HEK293T (cell line): ENCODE results near the gene ATG7.

Source experiments
- CTCF ChIA-PET: fragments of 350-600 bp; formaldehyde crosslinking; extraction: SDS; loops from one replicate; lab custom pipeline; 2021; ENCODE audit warnings: antibody characterized with exemption, inconsistent platforms; lab: Yijun Ruan, JAX
- POLR2A ChIA-PET: fragments of 350-600 bp; formaldehyde crosslinking; extraction: SDS; loops from one replicate; lab custom pipeline; 2020; ENCODE audit warnings: antibody characterized with exemption, inconsistent platforms; lab: Yijun Ruan, JAX
- DNase-seq: peaks from one replicate; pipeline ENCODE4 v3.0.0; 2012; ENCODE audit warnings: mixed read lengths; ENCODE audit errors: extremely low spot score
- ARNT ChIP-seq: fragments of 450-650 bp; IDR thresholded peaks from 2 replicates; pipeline ENCODE4 v1.6.1; 2017; ENCODE audit warnings: mild to moderate bottlenecking
- BHLHE40 ChIP-seq: fragments of 450-650 bp; IDR thresholded peaks from 2 replicates; pipeline ENCODE4 v1.6.1; 2016; ENCODE audit warnings: mild to moderate bottlenecking, moderate library complexity, borderline replicate concordance
- CTBP1 ChIP-seq: fragments of 450-650 bp; IDR thresholded peaks from 2 replicates; pipeline ENCODE4 v1.6.1; 2016; ENCODE audit warnings: borderline replicate concordance
- ELF4 ChIP-seq: fragments of 450-650 bp; IDR thresholded peaks from 2 replicates; pipeline ENCODE4 v1.6.1; 2017; ENCODE audit warnings: antibody characterized with exemption
- FOXA1 ChIP-seq: fragments of 450-650 bp; IDR thresholded peaks from 2 replicates; pipeline ENCODE4 v1.6.1; 2016; ENCODE audit warnings: mild to moderate bottlenecking
- FOXK2 ChIP-seq: fragments of 450-650 bp; IDR thresholded peaks from 2 replicates; pipeline ENCODE4 v1.6.1; 2016; ENCODE audit warnings: mild to moderate bottlenecking
- FOXM1 ChIP-seq: fragments of 450-650 bp; IDR thresholded peaks from 2 replicates; pipeline ENCODE4 v1.6.1; 2017; ENCODE audit warnings: mild to moderate bottlenecking, borderline replicate concordance
- HDGF ChIP-seq: fragments of 450-650 bp; IDR thresholded peaks from 2 replicates; pipeline ENCODE4 v1.6.1; 2017; ENCODE audit warnings: antibody characterized with exemption, borderline replicate concordance
- L3MBTL2 ChIP-seq: fragments of 450-650 bp; conservative IDR thresholded peaks from 2 replicates; pipeline ENCODE4 v1.6.1; 2016; ENCODE audit warnings: mild to moderate bottlenecking
- LEF1 ChIP-seq: fragments of 450-650 bp; IDR thresholded peaks from 2 replicates; pipeline ENCODE4 v1.6.1; 2017; ENCODE audit warnings: mild to moderate bottlenecking, borderline replicate concordance
- NFRKB ChIP-seq: fragments of 450-650 bp; IDR thresholded peaks from 2 replicates; pipeline ENCODE4 v1.6.1; 2016; ENCODE audit warnings: mild to moderate bottlenecking, moderate library complexity
- PKNOX1 ChIP-seq: fragments of 450-650 bp; IDR thresholded peaks from 2 replicates; pipeline ENCODE4 v1.6.1; 2016
- SP1 ChIP-seq: fragments of 450-650 bp; IDR thresholded peaks from 2 replicates; pipeline ENCODE4 v1.6.1; 2017
- SUZ12 ChIP-seq: fragments of 450-650 bp; IDR thresholded peaks from 2 replicates; pipeline ENCODE4 v1.6.1; 2016; ENCODE audit warnings: mild to moderate bottlenecking
- TARDBP ChIP-seq: fragments of 450-650 bp; IDR thresholded peaks from 2 replicates; pipeline ENCODE4 v1.6.1; 2016
- ZNF384 ChIP-seq: fragments of 450-650 bp; IDR thresholded peaks from 2 replicates; pipeline ENCODE4 v1.6.1; 2016

Gene ATG7

GRCh38 chr3:11297126-11297525, 24.9 kb downstream of the ATG7 start:
- POLR2A ChIA-PET, result interaction anchor here (1.8 kb wide), 1 partner anchor 25 kb away, joined by 5 read pairs; the partner anchor contains the start of gene ATG7
- DNase-seq, result no peak
- CTCF ChIA-PET, result no interaction called here
- TF ChIP-seq ARNT (no peak), TARDBP (no peak), ELF4 (no peak), L3MBTL2 (no peak)

GRCh38 chr3:11300970-11301369, 28.8 kb downstream of the ATG7 start:
- TF ChIP-seq L3MBTL2, result no peak
- DNase-seq, result no peak
- ChIA-PET POLR2A (no interaction called here), CTCF (no interaction called here)

- CTCF ChIA-PET, result no interaction called here
- POLR2A ChIA-PET, result no interaction called here
- DNase-seq, result no peak
- TF ChIP-seq CTBP1, result no peak
- TF ChIP-seq SUZ12, result no peak
- TF ChIP-seq LEF1, result no peak
- no peak for TF ChIP-seq NFRKB
- TF ChIP-seq L3MBTL2, result no peak
- TF ChIP-seq HDGF, result no peak
- no peak for TF ChIP-seq ARNT
- TF ChIP-seq ZNF384, result no peak
- TF ChIP-seq BHLHE40, result no peak
- no peak for TF ChIP-seq FOXM1
- no peak for TF ChIP-seq PKNOX1
- no peak for TF ChIP-seq ELF4
These were observed 30.2 kb downstream of the ATG7 start for GRCh38 chr3:11302444-11302843.

GRCh38 chr3:11304175-11304574, 32.0 kb downstream of the ATG7 start:
- TF ChIP-seq L3MBTL2, result no peak
- no peak for TF ChIP-seq BHLHE40
- no peak for TF ChIP-seq SP1
- TF ChIP-seq FOXA1, result no peak
- no peak for TF ChIP-seq TARDBP
- no peak for TF ChIP-seq ZNF384
- no peak for TF ChIP-seq ARNT
- TF ChIP-seq SUZ12, result no peak
- TF ChIP-seq LEF1, result no peak
- TF ChIP-seq ELF4, result no peak
- no peak for TF ChIP-seq HDGF
- TF ChIP-seq FOXK2, result no peak
- no peak for TF ChIP-seq PKNOX1
- TF ChIP-seq NFRKB, result no peak
- TF ChIP-seq CTBP1, result no peak
- no peak for TF ChIP-seq FOXM1
- CTCF ChIA-PET, result no interaction called here
- DNase-seq, result no peak
- POLR2A ChIA-PET, result no interaction called here

- no peak for DNase-seq
- POLR2A ChIA-PET, result no interaction called here
- TF ChIP-seq ARNT (no peak), SP1 (no peak), HDGF (no peak), TARDBP (no peak), NFRKB (no peak)
- CTCF ChIA-PET, result no interaction called here
These were observed 33.3 kb downstream of the ATG7 start for GRCh38 chr3:11305509-11305908.

- POLR2A ChIA-PET, result no interaction called here
- CTCF ChIA-PET, result no interaction called here
- no peak for DNase-seq
These were observed 34.8 kb downstream of the ATG7 start for GRCh38 chr3:11306817-11307589.

More at GRCh38 chr3:11306817-11307589, 34.8 kb downstream of the ATG7 start:
- TF ChIP-seq BHLHE40 (no peak), SUZ12 (no peak), TARDBP (no peak), FOXA1 (no peak), L3MBTL2 (no peak), FOXK2 (no peak), CTBP1 (no peak), FOXM1 (no peak), NFRKB (no peak), SP1 (no peak), ARNT (no peak), ELF4 (no peak), PKNOX1 (no peak), HDGF (no peak), LEF1 (no peak), ZNF384 (no peak)
